Tibial nerve (tissue), 4 donors: ENCODE data around the gene TPM1.

Experiments used
- EP300 ChIP-seq, 2 donors: sonication (generic); formaldehyde crosslinking; IDR thresholded peaks; one replicate each; pipeline ENCODE4 v1.6.1; 2017; ENCODE audit warnings: antibody characterized with exemption in 2 of 2, mild to moderate bottlenecking in 1 of 2
- POLR2A ChIP-seq, 2 donors: fragments of 450-650 bp; IDR thresholded peaks; one replicate each; pipeline ENCODE4 v1.6.1; 2017; ENCODE audit warnings: antibody characterized with exemption in 2 of 2, mild to moderate bottlenecking in 2 of 2, moderate library complexity in 2 of 2
- TF ChIP-seq, protein P1 (sequence below), 5 experiments: fragments of 200-600 bp in 3 of 5; fragments of 450-650 bp in 2 of 5; sonication (generic) in 3 of 5; IDR thresholded peaks; one replicate each; pipeline ENCODE4 v1.5.1; 2016 to 2019; ENCODE audit warnings: antibody characterized with exemption in 5 of 5, mild to moderate bottlenecking in 3 of 5, moderate library complexity in 2 of 5

- TF ChIP-seq, protein P1, sequence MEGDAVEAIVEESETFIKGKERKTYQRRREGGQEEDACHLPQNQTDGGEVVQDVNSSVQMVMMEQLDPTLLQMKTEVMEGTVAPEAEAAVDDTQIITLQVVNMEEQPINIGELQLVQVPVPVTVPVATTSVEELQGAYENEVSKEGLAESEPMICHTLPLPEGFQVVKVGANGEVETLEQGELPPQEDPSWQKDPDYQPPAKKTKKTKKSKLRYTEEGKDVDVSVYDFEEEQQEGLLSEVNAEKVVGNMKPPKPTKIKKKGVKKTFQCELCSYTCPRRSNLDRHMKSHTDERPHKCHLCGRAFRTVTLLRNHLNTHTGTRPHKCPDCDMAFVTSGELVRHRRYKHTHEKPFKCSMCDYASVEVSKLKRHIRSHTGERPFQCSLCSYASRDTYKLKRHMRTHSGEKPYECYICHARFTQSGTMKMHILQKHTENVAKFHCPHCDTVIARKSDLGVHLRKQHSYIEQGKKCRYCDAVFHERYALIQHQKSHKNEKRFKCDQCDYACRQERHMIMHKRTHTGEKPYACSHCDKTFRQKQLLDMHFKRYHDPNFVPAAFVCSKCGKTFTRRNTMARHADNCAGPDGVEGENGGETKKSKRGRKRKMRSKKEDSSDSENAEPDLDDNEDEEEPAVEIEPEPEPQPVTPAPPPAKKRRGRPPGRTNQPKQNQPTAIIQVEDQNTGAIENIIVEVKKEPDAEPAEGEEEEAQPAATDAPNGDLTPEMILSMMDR (IDR thresholded peaks at IDR 0.05) = no peak
- TF ChIP-seq EP300 (IDR thresholded peaks at IDR 0.05) (no peak), POLR2A (IDR thresholded peaks at IDR 0.05) (no peak)
These were observed 14.0 kb upstream of the TPM1 start for GRCh38 chr15:63028442-63029110.
